HEK293T (cell line): ENCODE measurements around the gene OST4.

Experiments
- CTCF ChIA-PET: fragments of 350-600 bp; formaldehyde crosslinking; extraction: SDS; loops from one replicate; lab custom pipeline; 2021; ENCODE audit warnings: antibody characterized with exemption, inconsistent platforms; lab: Yijun Ruan, JAX
- POLR2A ChIA-PET: fragments of 350-600 bp; formaldehyde crosslinking; extraction: SDS; loops from one replicate; lab custom pipeline; 2020; ENCODE audit warnings: antibody characterized with exemption, inconsistent platforms; lab: Yijun Ruan, JAX
- DNase-seq: peaks from one replicate; pipeline ENCODE4 v3.0.0; 2012; ENCODE audit warnings: mixed read lengths; ENCODE audit errors: extremely low spot score
- ARNT ChIP-seq: fragments of 450-650 bp; IDR thresholded peaks from 2 replicates; pipeline ENCODE4 v1.6.1; 2017; ENCODE audit warnings: mild to moderate bottlenecking
- BHLHE40 ChIP-seq: fragments of 450-650 bp; IDR thresholded peaks from 2 replicates; pipeline ENCODE4 v1.6.1; 2016; ENCODE audit warnings: mild to moderate bottlenecking, moderate library complexity, borderline replicate concordance
- CTBP1 ChIP-seq: fragments of 450-650 bp; IDR thresholded peaks from 2 replicates; pipeline ENCODE4 v1.6.1; 2016; ENCODE audit warnings: borderline replicate concordance
- ELF4 ChIP-seq: fragments of 450-650 bp; IDR thresholded peaks from 2 replicates; pipeline ENCODE4 v1.6.1; 2017; ENCODE audit warnings: antibody characterized with exemption
- FOXA1 ChIP-seq: fragments of 450-650 bp; IDR thresholded peaks from 2 replicates; pipeline ENCODE4 v1.6.1; 2016; ENCODE audit warnings: mild to moderate bottlenecking
- FOXK2 ChIP-seq: fragments of 450-650 bp; IDR thresholded peaks from 2 replicates; pipeline ENCODE4 v1.6.1; 2016; ENCODE audit warnings: mild to moderate bottlenecking
- FOXM1 ChIP-seq: fragments of 450-650 bp; IDR thresholded peaks from 2 replicates; pipeline ENCODE4 v1.6.1; 2017; ENCODE audit warnings: mild to moderate bottlenecking, borderline replicate concordance
- HDGF ChIP-seq: fragments of 450-650 bp; IDR thresholded peaks from 2 replicates; pipeline ENCODE4 v1.6.1; 2017; ENCODE audit warnings: antibody characterized with exemption, borderline replicate concordance
- L3MBTL2 ChIP-seq: fragments of 450-650 bp; conservative IDR thresholded peaks from 2 replicates; pipeline ENCODE4 v1.6.1; 2016; ENCODE audit warnings: mild to moderate bottlenecking
- LEF1 ChIP-seq: fragments of 450-650 bp; IDR thresholded peaks from 2 replicates; pipeline ENCODE4 v1.6.1; 2017; ENCODE audit warnings: mild to moderate bottlenecking, borderline replicate concordance
- NFRKB ChIP-seq: fragments of 450-650 bp; IDR thresholded peaks from 2 replicates; pipeline ENCODE4 v1.6.1; 2016; ENCODE audit warnings: mild to moderate bottlenecking, moderate library complexity
- PKNOX1 ChIP-seq: fragments of 450-650 bp; IDR thresholded peaks from 2 replicates; pipeline ENCODE4 v1.6.1; 2016
- SP1 ChIP-seq: fragments of 450-650 bp; IDR thresholded peaks from 2 replicates; pipeline ENCODE4 v1.6.1; 2017
- SUZ12 ChIP-seq: fragments of 450-650 bp; IDR thresholded peaks from 2 replicates; pipeline ENCODE4 v1.6.1; 2016; ENCODE audit warnings: mild to moderate bottlenecking
- TARDBP ChIP-seq: fragments of 450-650 bp; IDR thresholded peaks from 2 replicates; pipeline ENCODE4 v1.6.1; 2016
- ZNF384 ChIP-seq: fragments of 450-650 bp; IDR thresholded peaks from 2 replicates; pipeline ENCODE4 v1.6.1; 2016

The OST4 gene

GRCh38 chr2:27081984-27082772 is 10.7 kb upstream of the OST4 start:
- DNase-seq, result no peak
- ChIA-PET CTCF (interaction anchor here (0.5 to 2.0 kb wide), 3 partner anchors 9 to 66 kb away, joined by 3 to 5 read pairs (median 3); no protein-coding TSS in a partner anchor), POLR2A (interaction anchor here (0.9 to 7.4 kb wide), 5 partner anchors 8 to 122 kb away, joined by 3 to 76 read pairs (median 4); partner anchors contain the start of genes AGBL5 and OST4)
- no peak for TF ChIP-seq FOXA1
- TF ChIP-seq ZNF384, result no peak
- no peak for TF ChIP-seq ELF4
- TF ChIP-seq LEF1, result no peak
- no peak for TF ChIP-seq BHLHE40
- no peak for TF ChIP-seq L3MBTL2
- TF ChIP-seq ARNT, result no peak
- no peak for TF ChIP-seq CTBP1

- POLR2A ChIA-PET, result interaction anchor here (0.6 to 7.4 kb wide), 8 partner anchors 8 to 30 kb away, joined by 3 to 76 read pairs (median 4); partner anchors contain the start of genes AGBL5 and OST4
- no peak for TF ChIP-seq LEF1
- TF ChIP-seq CTBP1, result no peak
- no peak for TF ChIP-seq SP1
- no peak for TF ChIP-seq SUZ12
- TF ChIP-seq ZNF384, result no peak
- TF ChIP-seq ARNT, result no peak
- no peak for TF ChIP-seq FOXK2
- DNase-seq, result no peak
- CTCF ChIA-PET, result interaction anchor here (0.9 to 2.0 kb wide), 3 partner anchors 8 to 222 kb away, joined by 3 to 5 read pairs (median 4); no protein-coding TSS in a partner anchor
These were observed 9.1 kb upstream of the OST4 start for GRCh38 chr2:27080603-27080936.

DNA sequence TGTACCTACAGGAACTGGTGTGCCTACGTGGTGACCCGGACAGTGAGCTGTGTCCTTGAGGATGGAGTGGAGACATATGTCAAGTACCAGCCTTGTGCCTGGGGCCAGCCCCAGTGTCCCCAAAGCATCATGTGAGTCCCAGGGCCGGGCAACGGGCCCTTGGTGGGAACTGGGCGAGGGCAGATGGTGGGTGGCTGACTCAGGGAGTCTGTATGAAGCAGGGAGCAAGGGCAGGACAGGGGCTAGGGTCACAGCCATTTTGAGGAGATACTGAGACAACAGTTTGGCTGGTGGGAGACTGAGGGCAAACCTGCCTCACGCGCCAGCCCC is 8.7 kb upstream of the OST4 start:
- ChIA-PET POLR2A (interaction anchor here (1.3 to 7.4 kb wide), 2 partner anchors 8 to 15 kb away, joined by 3 to 76 read pairs; partner anchors contain the start of gene OST4), CTCF (interaction anchor here (2.0 kb wide), 1 partner anchor 21 kb away, joined by 5 read pairs; no protein-coding TSS in a partner anchor)
- DNase-seq, result no peak
- no peak for TF ChIP-seq ELF4
- TF ChIP-seq CTBP1, result no peak
- TF ChIP-seq FOXA1, result no peak

- DNase-seq, result no peak
- TF ChIP-seq ZNF384, result no peak
- no peak for TF ChIP-seq HDGF
- POLR2A ChIA-PET, result interaction anchor here (1.1 to 7.4 kb wide), 2 partner anchors 7 to 29 kb away, joined by 4 to 76 read pairs; partner anchors contain the start of genes AGBL5 and OST4
- CTCF ChIA-PET, result no interaction called here
These were observed 8.0 kb upstream of the OST4 start for GRCh38 chr2:27079233-27080139.

DNA sequence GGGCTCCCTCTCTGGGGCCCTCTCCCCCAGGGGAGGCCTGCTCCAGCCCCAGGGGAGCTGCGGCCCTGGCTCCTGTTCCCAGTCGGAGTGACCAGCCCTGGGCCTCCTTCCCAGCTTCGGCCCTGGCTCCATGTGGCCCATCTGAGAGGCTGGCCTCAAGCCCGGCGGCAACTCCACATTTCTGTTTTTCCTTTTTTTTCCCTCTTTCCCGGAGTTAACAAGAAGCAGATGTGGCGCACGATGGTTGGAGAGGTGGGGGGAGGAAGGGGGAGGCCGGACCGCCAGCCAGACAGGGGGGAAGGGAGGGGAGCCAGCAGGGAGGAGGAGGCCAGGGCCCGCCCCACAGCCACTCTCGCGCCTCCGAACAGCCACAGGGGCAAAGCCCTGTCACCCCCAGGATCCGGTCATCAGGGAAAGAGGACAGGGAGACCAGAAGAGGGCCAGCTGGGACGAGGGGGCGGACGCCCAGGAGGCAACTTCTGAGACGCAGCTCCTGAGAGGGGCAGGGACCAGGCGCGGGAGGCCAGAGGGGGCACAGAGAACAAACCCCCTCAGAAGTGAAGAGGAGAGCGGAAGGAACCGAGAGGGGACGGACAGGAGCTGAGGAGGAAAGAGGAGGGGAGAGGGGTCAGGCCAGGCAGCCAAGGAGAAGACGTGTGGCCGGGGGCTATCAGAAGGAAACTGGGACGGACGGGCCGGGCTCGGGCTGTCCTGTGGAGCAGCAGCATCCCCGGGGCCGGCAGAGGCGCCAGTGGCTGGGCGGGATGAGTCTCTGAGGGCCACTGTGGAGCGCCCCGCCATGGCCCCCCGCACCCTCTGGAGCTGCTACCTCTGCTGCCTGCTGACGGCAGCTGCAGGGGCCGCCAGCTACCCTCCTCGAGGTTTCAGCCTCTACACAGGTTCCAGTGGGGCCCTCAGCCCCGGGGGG is 7.1 kb upstream of the OST4 start, which contains the start of gene EMILIN1:
Gene EMILIN1, plus strand, starts transcription at position 349 of the 928 bp plus-strand sequence. Its CDS starts 451 bp downstream, at position 800.
- ChIA-PET POLR2A (interaction anchor here (1.1 to 7.4 kb wide), 2 partner anchors 6 to 28 kb away, joined by 4 to 76 read pairs; partner anchors contain the start of genes AGBL5 and OST4), CTCF (no interaction called here)
- DNase-seq, result no peak
- no peak for TF ChIP-seq SP1
- no peak for TF ChIP-seq TARDBP
- TF ChIP-seq ELF4, result no peak
- no peak for TF ChIP-seq CTBP1
- no peak for TF ChIP-seq BHLHE40
- TF ChIP-seq NFRKB, result no peak
- TF ChIP-seq HDGF, result no peak
- TF ChIP-seq SUZ12, result no peak
- TF ChIP-seq FOXM1, result no peak
- TF ChIP-seq L3MBTL2, result no peak
- TF ChIP-seq PKNOX1, result no peak
- TF ChIP-seq ZNF384, result no peak

DNA sequence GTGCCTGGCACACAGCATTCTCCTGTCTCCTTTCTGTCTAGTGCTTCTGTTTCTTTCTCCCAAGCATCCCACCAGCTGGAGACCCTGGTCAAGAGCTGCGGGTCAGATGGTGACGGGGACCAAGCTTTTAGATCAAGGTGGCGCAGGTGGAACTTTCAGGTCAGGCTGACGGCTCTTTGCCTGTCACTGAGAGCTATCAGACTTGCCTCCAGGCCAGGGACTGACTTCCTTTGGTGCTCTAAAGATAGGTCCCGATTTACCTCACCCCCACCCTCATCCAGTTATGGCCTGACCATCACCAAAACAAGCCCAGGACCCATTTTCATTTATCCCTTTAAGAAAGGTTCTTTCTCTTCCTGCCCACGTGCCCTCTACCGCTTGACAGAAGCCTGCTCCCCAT is 5.8 kb upstream of the OST4 start:
- ChIA-PET CTCF (no interaction called here), POLR2A (interaction anchor here (0.7 kb wide), 1 partner anchor 9 kb away, joined by 3 read pairs; the partner anchor contains the start of gene KHK)
- DNase-seq, result no peak
- no peak for TF ChIP-seq HDGF
- no peak for TF ChIP-seq L3MBTL2
- no peak for TF ChIP-seq TARDBP
